Keratinocyte (primary cell): ENCODE results near the gene CNDP2. TPM values are rescaled to one million over a fixed set of nuclear protein-coding genes. Genes with fewer than 3 reads are reported as not detected.

Experiments
- DNase-seq: peaks from one replicate; pipeline ENCODE4 v3.0.0-alpha.2; 2011; ENCODE audit warnings: low read depth, missing footprints, low spot score
- FAIRE-seq: peaks from 2 replicates; lab custom pipeline; 2011; peaks lifted over from hg19 to GRCh38; lab: Jason Lieb, UNC
- H2AFZ ChIP-seq: 2 replicates; pipeline ENCODE4 v1.6.0; 2012; ENCODE audit warnings: low read length, control low read depth, inconsistent platforms; ENCODE audit not compliant: control insufficient read depth
- H3K27ac ChIP-seq: 2 replicates; pipeline ENCODE4 v1.5.1; 2011; ENCODE audit warnings: low read length; ENCODE audit not compliant: control insufficient read depth, insufficient read depth
- H3K27me3 ChIP-seq: 3 replicates; pipeline ENCODE4 v1.6.0; 2011; ENCODE audit warnings: low read length; ENCODE audit not compliant: control insufficient read depth, insufficient read depth; ENCODE audit errors: extremely low read depth
- H3K36me3 ChIP-seq, 2 experiments: 2 replicates in 1 of 2; 3 replicates in 1 of 2; pipeline ENCODE4 v1.5.1; 2011; ENCODE audit warnings: low read length in 2 of 2, mild to moderate bottlenecking in 1 of 2; ENCODE audit not compliant: control insufficient read depth in 2 of 2, insufficient read depth in 2 of 2; ENCODE audit errors: extremely low read depth in 1 of 2
- H3K4me1 ChIP-seq: 3 replicates; pipeline ENCODE4 v1.5.1; 2011; ENCODE audit warnings: low read length; ENCODE audit not compliant: control insufficient read depth, insufficient read depth; ENCODE audit errors: extremely low read depth
- H3K4me2 ChIP-seq: 3 replicates; pipeline ENCODE4 v1.6.0; 2011; ENCODE audit warnings: low read depth, low read length; ENCODE audit not compliant: control insufficient read depth, insufficient read depth; ENCODE audit errors: extremely low read depth
- H3K4me3 ChIP-seq, 3 experiments: fragments of 200-600 bp in 1 of 3; sonication (generic) in 1 of 3; 2 replicates in 2 of 3; 3 replicates in 1 of 3; pipeline ENCODE4 v1.5.1; 2011 to 2016; ENCODE audit warnings: low read length in 3 of 3, mild to moderate bottlenecking in 3 of 3, control low read depth in 2 of 3, inconsistent platforms in 1 of 3, low read depth in 1 of 3, mixed read lengths in 1 of 3, mixed run types in 1 of 3, moderate library complexity in 1 of 3; ENCODE audit not compliant: control insufficient read depth in 2 of 3, insufficient read depth in 2 of 3; ENCODE audit errors: extremely low read depth in 1 of 3
- H3K79me2 ChIP-seq: 2 replicates; pipeline ENCODE4 v1.6.0; 2012; ENCODE audit warnings: low read length; ENCODE audit not compliant: control insufficient read depth, insufficient read depth
- H3K9ac ChIP-seq: 3 replicates; pipeline ENCODE4 v1.6.0; 2011; ENCODE audit warnings: low read length; ENCODE audit not compliant: control insufficient read depth, insufficient read depth; ENCODE audit errors: extremely low read depth
- H3K9me1 ChIP-seq: 3 replicates; pipeline ENCODE4 v1.6.0; 2011; ENCODE audit warnings: low read length; ENCODE audit not compliant: control insufficient read depth, insufficient read depth; ENCODE audit errors: extremely low read depth
- H3K9me3 ChIP-seq: 2 replicates; pipeline ENCODE4 v1.5.1; 2012; ENCODE audit warnings: low read depth, low read length; ENCODE audit not compliant: control insufficient read depth
- H4K20me1 ChIP-seq: 3 replicates; pipeline ENCODE4 v1.6.0; 2011; ENCODE audit warnings: low read length; ENCODE audit not compliant: control insufficient read depth, insufficient read depth; ENCODE audit errors: extremely low read depth
- CTCF ChIP-seq, 3 experiments: IDR thresholded peaks in 1 of 3; conservative IDR thresholded peaks in 1 of 3; optimal IDR thresholded peaks in 1 of 3; 2 replicates in 2 of 3; 3 replicates in 1 of 3; pipeline versions ENCODE3 to v1.5.1; 2011; ENCODE audit warnings: low read length in 3 of 3, mild to moderate bottlenecking in 3 of 3, moderate library complexity in 2 of 3, control low read depth in 1 of 3, inconsistent platforms in 1 of 3; ENCODE audit not compliant: insufficient read depth in 2 of 3; ENCODE audit errors: extremely low read depth in 1 of 3
- EZH2 ChIP-seq: IDR thresholded peaks from one replicate; pipeline ENCODE4 v1.6.1; 2012; ENCODE audit warnings: inconsistent platforms, mild to moderate bottlenecking, low read length, moderate library complexity
- dilution Hi-C: fragments of 300-500 bp; cut with MboI; formaldehyde crosslinking; loops from one replicate; pipeline ENCODE4 v1.7.0; 2020; ENCODE audit warnings: low sequenced_read_pairs; ENCODE audit not compliant: extremely low pct_ligation_motif_present
- polyA plus RNA-seq, 5 experiments: library from polyadenylated mRNA; depleted of rRNA in 3 of 5; stranded (reverse) in 3 of 5; stranded (forward) in 1 of 5; unstranded in 1 of 5; fragments of >200 nt; gene quantifications; 1 replicate in 1 of 5; 2 replicates in 3 of 5; 3 replicates in 1 of 5; pipeline versions ENCODE4 v1.2.1 to v1.2.3, GENCODE V29; 2011 to 2012; ENCODE audit warnings: missing spikeins in 2 of 5, low read depth in 1 of 5, low replicate concordance in 1 of 5

Gene CNDP2
- polyA plus RNA-seq, 1 donor (not counting 4 experiments of a cell fraction or from before 2014, with no cell fraction given): 126 TPM

- TF ChIP-seq EZH2: no peak
- TF ChIP-seq CTCF (optimal IDR thresholded peaks at IDR 0.05 in 1 of 3, IDR thresholded peaks at IDR 0.05 in 1 of 3, conservative IDR thresholded peaks at IDR 0.05 in 1 of 3; ENCODE audit: extremely low read depth in 1 of 3, insufficient read depth in 2 of 3, low read length in 3 of 3): no peak
- H3K4me2 ChIP-seq: no peak overlapping the region
- DNase-seq: no peak
- no peak overlapping the region for H2AFZ ChIP-seq
- no peak overlapping the region for H3K4me3 ChIP-seq
- no peak overlapping the region for H3K9ac ChIP-seq
- no peaks in the 10 kb centered on the region for H3K9me1 ChIP-seq
- H3K9me3 ChIP-seq: no peaks in the 10 kb centered on the region
- H3K27ac ChIP-seq: no peak overlapping the region
- no peak for FAIRE-seq
- H3K27me3 ChIP-seq: no peaks in the 10 kb centered on the region
- no peaks in the 10 kb centered on the region for H3K36me3 ChIP-seq
- dilution Hi-C loops: no loop called here
- H3K4me1 ChIP-seq: no peaks in the 10 kb centered on the region
- H3K79me2 ChIP-seq: no peaks in the 10 kb centered on the region
- H4K20me1 ChIP-seq: no peaks in the 10 kb centered on the region
Measured at GRCh38 chr18:74478880-74479279, 17.3 kb upstream of the CNDP2 start.

GRCh38 chr18:74479486-74480148, 16.5 kb upstream of the CNDP2 start:
- Histone ChIP-seq H3K9me3 (no peaks in the 10 kb centered on the region), H2AFZ (no peak overlapping the region), H3K4me2 (no peak overlapping the region), H3K79me2 (no peaks in the 10 kb centered on the region), H3K4me3 (no peak overlapping the region), H4K20me1 (no peaks in the 10 kb centered on the region), H3K27ac (no peak overlapping the region), H3K27me3 (no peaks in the 10 kb centered on the region), H3K9me1 (no peaks in the 10 kb centered on the region), H3K36me3 (no peaks in the 10 kb centered on the region), H3K9ac (no peak overlapping the region), H3K4me1 (peaks cover 1% of the 10 kb centered on the region)
- FAIRE-seq: no peak
- no peak for TF ChIP-seq EZH2
- dilution Hi-C loops: no loop called here
- DNase-seq: no peak

- FAIRE-seq (no peak), DNase-seq (no peak)
- Histone ChIP-seq H4K20me1 (no peaks in the 10 kb centered on the region), H3K79me2 (no peaks in the 10 kb centered on the region), H3K9me3 (no peaks in the 10 kb centered on the region), H3K27me3 (no peaks in the 10 kb centered on the region), H3K4me2 (no peak overlapping the region), H3K36me3 (no peaks in the 10 kb centered on the region), H3K4me3 (no peak overlapping the region), H3K9ac (no peak overlapping the region), H3K9me1 (no peaks in the 10 kb centered on the region), H3K27ac (no peak overlapping the region), H2AFZ (no peak overlapping the region), H3K4me1 (peaks cover 5% of the 10 kb centered on the region)
- dilution Hi-C loops: no loop called here
- TF ChIP-seq EZH2 (no peak), CTCF (optimal IDR thresholded peaks at IDR 0.05 in 1 of 3, IDR thresholded peaks at IDR 0.05 in 1 of 3, conservative IDR thresholded peaks at IDR 0.05 in 1 of 3; ENCODE audit: extremely low read depth in 1 of 3, insufficient read depth in 2 of 3, low read length in 3 of 3) (no peak)
Measured at GRCh38 chr18:74480149-74480651, 16.0 kb upstream of the CNDP2 start.
